GM18507 (cell line): Measurements from ENCODE around the gene ZNF786.
A peak's percentile ranks its signal among the peaks of the same experiment; 100 is the strongest.
"Not testable (repeated sequence)": the region's sequence is repeated elsewhere in the genome, so short reads cannot be mapped to it uniquely, and the experiment has no call there.

Source experiments
- DNase-seq: peaks from one replicate; pipeline ENCODE4 v3.0.0; 2011; ENCODE audit warnings: low read depth; ENCODE audit not compliant: insufficient read length; ENCODE audit errors: extremely low spot score
- FAIRE-seq: peaks from 2 replicates; lab custom pipeline; 2011; peaks lifted over from hg19 to GRCh38; lab: Jason Lieb, UNC

Gene ZNF786

GRCh38 chr7:149090397-149091195, at the start of gene ZNF786:
Gene ZNF786, minus strand, starts transcription at chr7:149090718. Its CDS starts 78 bp downstream, at chr7:149090640.
- FAIRE-seq (peak; percentile 82), DNase-seq (peak; percentile 83)

GRCh38 chr7:149136118-149136517, 45.6 kb upstream of the ZNF786 start:
- FAIRE-seq (no peak), DNase-seq (no peak)

GRCh38 chr7:149133028-149133710, 42.7 kb upstream of the ZNF786 start:
- no peak for FAIRE-seq

GRCh38 chr7:149130572-149131198, 40.2 kb upstream of the ZNF786 start:
- DNase-seq (no peak), FAIRE-seq (no peak)

More at GRCh38 chr7:149133028-149133710, 42.7 kb upstream of the ZNF786 start:
- no peak for DNase-seq

GRCh38 chr7:149126662-149127266, 36.2 kb upstream of the ZNF786 start:
- DNase-seq (peak; percentile 45), FAIRE-seq (no peak)

GRCh38 chr7:149125863-149126661, 35.5 kb upstream of the ZNF786 start, which contains the start of gene ZNF425:
Gene ZNF425, minus strand, starts transcription at chr7:149126324. Its CDS starts 111 bp downstream, at chr7:149126213.
- DNase-seq (peak; percentile 88), FAIRE-seq (peak; percentile 84)

- no peak for DNase-seq
- no peak for FAIRE-seq
These were observed 34.8 kb upstream of the ZNF786 start for GRCh38 chr7:149125189-149125862.

GRCh38 chr7:149109969-149110368, 19.5 kb upstream of the ZNF786 start:
- FAIRE-seq (no peak), DNase-seq (no peak)

GRCh38 chr7:149104749-149105148, 14.2 kb upstream of the ZNF786 start:
- FAIRE-seq: no peak

GRCh38 chr7:149104214-149104613, 13.7 kb upstream of the ZNF786 start:
- no peak for DNase-seq
- FAIRE-seq: no peak

More at GRCh38 chr7:149104749-149105148, 14.2 kb upstream of the ZNF786 start:
- DNase-seq: no peak

GRCh38 chr7:149103424-149103823, 12.9 kb upstream of the ZNF786 start:
- no peak for FAIRE-seq
- DNase-seq: no peak

- DNase-seq (no peak), FAIRE-seq (no peak)
These were observed 12.1 kb upstream of the ZNF786 start for GRCh38 chr7:149102666-149103065.

- DNase-seq: no peak
- no peak for FAIRE-seq
These were observed 10.3 kb upstream of the ZNF786 start for GRCh38 chr7:149100821-149101220.

GRCh38 chr7:149099058-149099457, 8.5 kb upstream of the ZNF786 start:
- no peak for FAIRE-seq

GRCh38 chr7:149097088-149097487, 6.6 kb upstream of the ZNF786 start:
- no peak for DNase-seq
- no peak for FAIRE-seq

More at GRCh38 chr7:149099058-149099457, 8.5 kb upstream of the ZNF786 start:
- DNase-seq: no peak

GRCh38 chr7:149093228-149093627, 2.7 kb upstream of the ZNF786 start:
- DNase-seq: no peak
- no peak for FAIRE-seq

GRCh38 chr7:149092244-149092643, 1.7 kb upstream of the ZNF786 start:
- DNase-seq, FAIRE-seq: not testable (repeated sequence)

GRCh38 chr7:149087376-149087775, 3.1 kb downstream of the ZNF786 start:
- no peak for DNase-seq
- no peak for FAIRE-seq
